KOPT-K1 (cell line): ENCODE results near the gene PPP1R3D.
"Not testable (repeated sequence)": the region's sequence is repeated elsewhere in the genome, so short reads cannot be mapped to it uniquely, and the experiment has no call there.

Source experiments
- H3K27ac ChIP-seq: fragments of 200-600 bp; sonication (generic); 2 replicates; pipeline ENCODE4 v1.5.1; 2016; ENCODE audit warnings: antibody characterized with exemption, mild to moderate bottlenecking, low read depth, low read length; ENCODE audit not compliant: poor library complexity, severe bottlenecking
- H3K36me3 ChIP-seq: fragments of 200-600 bp; sonication (generic); 2 replicates; pipeline ENCODE4 v1.5.1; 2017; ENCODE audit warnings: antibody characterized with exemption, mild to moderate bottlenecking, low read length, moderate library complexity; ENCODE audit not compliant: insufficient read depth
- H3K9me3 ChIP-seq: fragments of 200-600 bp; sonication (generic); 2 replicates; pipeline ENCODE4 v1.5.1; 2017; ENCODE audit warnings: antibody characterized with exemption, low read length, mild to moderate bottlenecking; ENCODE audit not compliant: insufficient read depth, poor library complexity, severe bottlenecking

Gene PPP1R3D

DNA sequence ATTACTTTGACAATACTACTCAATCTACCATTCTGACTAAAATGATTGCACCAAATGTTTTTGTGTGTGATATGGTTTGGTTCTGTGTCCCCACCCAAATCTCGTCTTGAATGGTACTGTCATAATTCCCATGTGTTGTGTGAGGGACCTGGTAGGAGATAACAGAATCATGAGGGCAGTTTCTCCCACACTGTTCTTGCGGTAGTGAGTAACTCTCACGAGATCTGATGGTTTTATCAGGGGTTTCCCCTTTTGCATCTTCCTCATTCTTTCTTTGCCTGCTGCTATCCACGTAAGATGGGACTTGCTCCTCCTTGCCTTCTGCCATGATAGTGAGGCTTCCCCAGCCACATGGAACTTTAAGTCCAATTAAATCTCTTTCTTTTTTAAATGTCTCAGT, 27.5 kb downstream of the PPP1R3D start:
- no peak overlapping the region for H3K27ac ChIP-seq
- peaks cover 91% of the 10 kb centered on the region for H3K36me3 ChIP-seq
- no peaks in the 10 kb centered on the region for H3K9me3 ChIP-seq

- Histone ChIP-seq H3K9me3 (no peaks in the 10 kb centered on the region), H3K36me3 (peaks cover 92% of the 10 kb centered on the region), H3K27ac (no peak overlapping the region)
These were observed 29.1 kb downstream of the PPP1R3D start for GRCh38 chr20:59911041-59911440.

GRCh38 chr20:59908855-59909254, 31.2 kb downstream of the PPP1R3D start:
- Histone ChIP-seq H3K9me3 (no peaks in the 10 kb centered on the region), H3K36me3 (peaks cover 96% of the 10 kb centered on the region), H3K27ac (no peak overlapping the region)

DNA sequence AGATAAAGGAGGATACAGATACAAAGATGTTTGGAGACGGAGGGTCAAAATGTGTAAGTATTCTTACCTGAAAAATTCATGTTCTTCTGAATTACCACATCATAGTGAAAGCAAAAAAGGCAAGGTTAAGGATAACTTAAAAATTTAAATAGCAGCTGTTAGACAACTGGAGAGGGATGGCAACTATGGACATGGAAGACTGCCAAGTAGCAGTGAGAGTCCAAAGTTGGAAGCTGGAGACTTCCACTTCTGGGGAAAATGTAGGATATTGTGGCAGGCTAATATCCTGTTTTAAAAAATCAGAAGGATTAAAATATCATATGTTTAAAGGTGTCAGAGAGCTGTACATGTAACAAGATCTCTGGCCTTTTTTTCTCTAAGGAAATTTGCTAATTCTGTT, 36.5 kb downstream of the PPP1R3D start:
- no peak overlapping the region for H3K27ac ChIP-seq
- no peaks in the 10 kb centered on the region for H3K9me3 ChIP-seq
- H3K36me3 ChIP-seq, result peaks cover 98% of the 10 kb centered on the region

- H3K36me3 ChIP-seq, result peaks cover 98% of the 10 kb centered on the region
- H3K9me3 ChIP-seq, result no peaks in the 10 kb centered on the region
- no peak overlapping the region for H3K27ac ChIP-seq
These were observed 37.6 kb downstream of the PPP1R3D start for GRCh38 chr20:59902470-59902869.

DNA sequence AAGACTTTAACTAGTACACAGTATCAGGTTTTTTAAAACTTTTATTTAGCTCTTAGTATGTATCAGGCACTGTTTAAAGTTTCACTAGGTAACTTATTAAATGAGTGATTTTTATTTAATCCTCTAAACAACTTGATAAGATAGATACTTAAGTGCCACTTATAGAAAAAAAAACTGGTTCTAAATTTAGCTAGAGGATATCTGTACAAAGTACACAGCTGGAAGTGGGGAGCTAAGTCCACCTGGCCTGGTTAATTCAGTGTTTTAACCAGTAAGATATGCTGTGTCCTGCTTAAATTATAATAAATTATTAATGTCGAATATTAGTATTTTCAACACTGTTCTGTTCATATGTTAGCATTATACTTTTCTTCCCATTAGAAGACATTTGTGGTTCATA, 44.2 kb downstream of the PPP1R3D start:
- H3K27ac ChIP-seq, result no peak overlapping the region
- H3K9me3 ChIP-seq, result no peaks in the 10 kb centered on the region
- peaks cover 99% of the 10 kb centered on the region for H3K36me3 ChIP-seq

DNA sequence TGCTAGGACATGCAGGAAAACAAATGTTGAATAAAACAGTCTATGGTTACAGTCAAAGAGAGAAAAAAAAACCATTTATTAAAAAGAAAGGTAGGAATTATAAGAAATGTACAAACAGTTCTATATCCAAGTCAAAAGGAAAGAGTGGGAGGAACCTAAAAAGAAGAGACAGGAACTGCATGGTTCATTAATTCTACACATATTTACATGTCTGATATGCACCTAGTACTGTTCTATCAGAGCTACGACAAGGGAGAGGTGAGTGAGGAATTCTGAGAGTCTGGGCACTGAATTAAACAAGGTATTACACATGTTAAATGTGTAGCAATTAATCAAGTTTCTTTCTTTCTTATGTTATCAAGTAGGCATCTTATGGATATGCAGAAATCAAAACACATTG, 48.5 kb downstream of the PPP1R3D start:
- H3K36me3 ChIP-seq, result peaks cover 97% of the 10 kb centered on the region
- no peak overlapping the region for H3K27ac ChIP-seq
- H3K9me3 ChIP-seq, result no peaks in the 10 kb centered on the region

DNA sequence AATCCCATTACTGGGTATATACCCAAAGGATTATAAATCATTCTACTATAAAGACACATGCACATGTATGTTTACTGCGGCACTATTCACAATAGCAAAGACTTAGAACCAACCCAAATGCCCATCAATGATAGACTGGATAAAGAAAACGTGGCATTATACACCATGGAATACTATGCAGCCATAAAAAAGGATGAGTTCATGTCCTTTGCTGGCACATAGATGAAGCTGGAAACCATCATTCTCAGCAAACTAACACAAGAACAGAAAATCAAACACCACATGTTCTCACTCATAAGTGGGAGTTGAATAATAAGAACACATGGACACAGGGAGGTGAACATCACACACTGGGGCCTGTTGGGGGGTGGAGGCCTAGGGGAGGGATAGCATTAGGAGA, 50.1 kb downstream of the PPP1R3D start:
- not testable (repeated sequence) for H3K27ac ChIP-seq, H3K9me3 ChIP-seq
- peaks cover 98% of the 10 kb centered on the region for H3K36me3 ChIP-seq

GRCh38 chr20:59888050-59888449, 52.1 kb downstream of the PPP1R3D start:
- no peaks in the 10 kb centered on the region for H3K9me3 ChIP-seq
- peaks cover 96% of the 10 kb centered on the region for H3K36me3 ChIP-seq
- no peak overlapping the region for H3K27ac ChIP-seq
